H1 (cell line): ENCODE measurements around the gene BBS1. TPM values are rescaled to one million over a fixed set of nuclear protein-coding genes. Genes with fewer than 3 reads are reported as not detected.

ENCODE experiments used
- ATF2 ChIP-seq: IDR thresholded peaks from 2 replicates; pipeline ENCODE4 v1.6.1; 2012; ENCODE audit warnings: low read length, inconsistent platforms
- CHD2 ChIP-seq: IDR thresholded peaks from 2 replicates; pipeline ENCODE4 v1.6.1; 2012; ENCODE audit warnings: low read length, improper control_type of control experiment
- CHD7 ChIP-seq: fragments of 300-600 bp; sonication (generic); IDR thresholded peaks from 2 replicates; pipeline ENCODE4 v1.7.1; 2012; ENCODE audit warnings: low read length, moderate library complexity, mild to moderate bottlenecking, inconsistent platforms; ENCODE audit not compliant: insufficient replicate concordance
- JUND ChIP-seq: IDR thresholded peaks from 2 replicates; pipeline ENCODE4 v1.6.1; 2011; ENCODE audit warnings: mild to moderate bottlenecking, improper control_type of control experiment, low read length
- POLR2A ChIP-seq, 2 experiments: IDR thresholded peaks; 1 replicate in 1 of 2; 2 replicates in 1 of 2; pipeline ENCODE4 v1.6.1; 2011; ENCODE audit warnings: low read depth in 2 of 2, low read length in 2 of 2, mild to moderate bottlenecking in 2 of 2; ENCODE audit errors: control extremely low read depth in 1 of 2
- SP1 ChIP-seq: IDR thresholded peaks from 2 replicates; pipeline ENCODE4 v1.6.1; 2011; ENCODE audit warnings: low read depth, low read length
- TAF1 ChIP-seq: IDR thresholded peaks from 2 replicates; pipeline ENCODE4 v1.6.1; 2011; ENCODE audit warnings: mild to moderate bottlenecking, low read depth, low read length
- TAF7 ChIP-seq: optimal IDR thresholded peaks from 2 replicates; pipeline ENCODE3; 2011; ENCODE audit warnings: low read depth, mild to moderate bottlenecking, inconsistent platforms, low read length, moderate library complexity, borderline replicate concordance
- polyA plus RNA-seq, 7 experiments: library from polyadenylated mRNA; depleted of rRNA in 3 of 7; stranded (reverse) in 5 of 7; unstranded in 2 of 7; fragments of >200 nt in 5 of 7; fragments of 200-250 nt in 2 of 7; gene quantifications; 1 replicate in 5 of 7; 2 replicates in 1 of 7; 4 replicates in 1 of 7; pipeline versions ENCODE4 v1.2.1 to v1.2.3, GENCODE V29; 2011 to 2013; ENCODE audit warnings: missing spikeins in 2 of 7, mixed read lengths in 2 of 7
- total RNA-seq: library from RNA; stranded (reverse); fragmentation: NEBNext Ultra II Directional; extraction: Animal tissue kit (Norgen Biotek cat#: 25700); gene quantifications from 2 replicates; pipeline ENCODE4 v1.2.1, GENCODE V29; 2021

Gene BBS1
- total and polyA plus RNA-seq, 2 of the 8 experiments (the other 6 are each of a cell fraction or from before 2014, with no cell fraction given): 19.1 to 19.5 TPM

- TF ChIP-seq CHD7: peak; percentile 18
- TF ChIP-seq CHD2: 0 out of 2 replicates have a peak, but pooled peaks have one; percentile 20
- peak; percentile 22 for TF ChIP-seq TAF7
- TF ChIP-seq TAF1: peak; percentile 78
- TF ChIP-seq SP1: peak; percentile 71; the same call in 1 of the 2 replicates
- TF ChIP-seq POLR2A (IDR thresholded peaks at IDR 0.05; ENCODE audit: control extremely low read depth in 1 of 2, low read depth in 2 of 2, low read length in 2 of 2): peak; percentile 68 to 75
- TF ChIP-seq ATF2: peak; percentile 81; the same call in 1 of the 2 replicates
- TF ChIP-seq JUND: peak; percentile 22; the same call in 1 of the 2 replicates
These were observed 72.2 kb downstream of the BBS1 start (continued) for GRCh38 chr11:66582565-66583147.
